IPS-18c (cell line): ENCODE data around the gene EMX2.
"Not testable (repeated sequence)": the region's sequence is repeated elsewhere in the genome, so short reads cannot be mapped to it uniquely, and the experiment has no call there.

Experiments
- H3K4me3 ChIP-seq: 2 replicates; pipeline ENCODE4 v1.7.0; 2013; ENCODE audit warnings: low read depth, mild to moderate bottlenecking, low read length, moderate library complexity; ENCODE audit not compliant: insufficient read depth
- H3K9me3 ChIP-seq: one replicate; pipeline ENCODE4 v1.6.1; 2013; ENCODE audit warnings: mild to moderate bottlenecking, low read length, moderate library complexity; ENCODE audit not compliant: control insufficient read depth, insufficient read depth

The EMX2 gene

GRCh38 chr10:117565068-117565467 lies 22.5 kb downstream of the EMX2 start:
- Histone ChIP-seq H3K4me3 (no peak overlapping the region), H3K9me3 (no peaks in the 10 kb centered on the region)

DNA sequence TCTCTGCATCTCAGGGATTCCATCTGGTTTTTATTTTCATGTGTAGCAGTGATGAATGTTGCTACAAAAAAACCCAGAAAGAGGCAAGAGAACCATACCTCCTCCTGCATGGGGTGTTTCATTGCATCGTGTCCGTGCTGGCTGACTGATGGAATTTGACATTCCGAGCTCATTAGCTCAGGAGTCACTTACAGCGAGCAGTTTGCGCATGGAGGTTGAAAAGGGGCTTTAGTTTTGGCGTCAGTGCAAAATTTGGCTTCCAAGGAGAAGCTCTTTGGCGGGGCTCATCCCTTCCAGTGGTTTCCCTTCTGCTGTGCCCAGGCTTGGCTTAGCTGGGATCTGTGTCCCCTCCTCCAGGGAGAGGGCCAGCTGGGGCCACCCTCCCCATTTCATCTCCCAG lies 25.8 kb downstream of the EMX2 start:
- H3K9me3 ChIP-seq = no peaks in the 10 kb centered on the region

DNA sequence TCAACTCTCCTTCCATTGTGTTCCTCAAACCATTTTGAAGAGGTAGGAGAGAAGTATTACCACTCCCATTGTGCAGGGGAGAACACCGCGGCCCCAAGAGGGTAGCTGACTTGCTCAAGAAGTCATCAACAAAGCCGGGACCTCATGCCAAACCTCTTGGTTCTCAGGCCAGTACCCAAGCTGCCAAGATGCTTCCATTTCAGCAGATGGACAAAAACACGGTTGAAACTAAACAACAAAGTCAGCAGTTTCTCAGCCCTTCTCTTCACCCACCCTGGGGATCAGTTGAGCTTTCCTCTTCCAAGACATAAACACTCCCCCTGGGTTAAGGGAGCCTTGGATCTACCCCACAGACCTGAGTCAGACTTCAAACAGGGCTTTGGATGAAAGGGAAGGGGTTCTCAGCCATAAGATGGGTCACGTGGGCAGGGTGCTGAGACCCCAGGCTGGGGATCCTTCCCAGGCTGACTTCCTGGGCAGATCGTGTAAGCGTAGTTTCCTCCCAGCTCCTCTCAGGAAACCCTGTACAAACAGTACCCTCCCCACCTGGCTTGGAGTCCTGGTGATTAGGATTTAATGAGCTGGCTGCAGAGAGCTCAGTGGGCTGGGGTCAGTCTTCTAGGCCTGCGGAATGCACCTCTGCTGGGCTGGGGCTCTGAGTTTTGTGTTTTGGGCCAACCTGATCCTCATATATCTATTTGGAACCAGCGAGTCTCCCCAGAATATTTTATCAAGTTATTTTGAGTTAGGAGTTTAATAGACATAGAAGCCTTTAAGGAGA lies 27.3 kb downstream of the EMX2 start:
- H3K9me3 ChIP-seq = no peaks in the 10 kb centered on the region
- H3K4me3 ChIP-seq = no peak overlapping the region

More for the DNA sequence above, 25.8 kb downstream of the EMX2 start:
- no peak overlapping the region for H3K4me3 ChIP-seq

- Histone ChIP-seq H3K9me3 (no peaks in the 10 kb centered on the region), H3K4me3 (no peak overlapping the region)
These were observed 28.3 kb downstream of the EMX2 start for GRCh38 chr10:117570880-117571279.

DNA sequence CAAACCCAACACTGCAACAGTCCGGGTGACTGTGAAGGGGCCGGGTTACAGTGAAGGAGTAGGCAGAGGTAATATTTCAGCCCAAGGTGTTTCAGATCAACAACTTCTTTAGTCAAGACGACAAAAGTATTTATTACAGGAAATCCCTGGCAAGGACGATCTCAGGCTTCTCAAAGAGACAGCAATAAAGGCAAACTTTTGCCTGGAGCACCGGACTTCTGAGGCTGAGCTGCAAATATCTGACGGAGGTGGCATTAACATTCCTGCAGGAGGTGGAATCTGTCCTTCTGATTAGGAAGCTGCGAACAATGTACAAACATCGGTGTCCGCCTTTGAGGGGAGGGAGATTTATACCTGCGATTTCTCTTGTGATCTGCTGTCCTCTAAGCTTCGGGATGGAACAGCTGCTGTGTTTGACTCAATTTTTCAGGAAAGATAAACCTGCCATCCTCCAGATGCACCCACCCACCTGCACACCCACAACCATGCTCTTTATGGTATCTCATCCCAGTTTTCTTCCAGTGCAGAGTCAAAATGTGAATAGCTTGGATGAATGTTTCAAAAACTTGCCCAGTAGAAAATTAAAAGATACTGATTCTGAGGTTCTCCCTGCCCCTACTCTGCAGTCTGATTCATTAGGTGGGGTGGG lies 32.1 kb downstream of the EMX2 start:
- Histone ChIP-seq H3K4me3 (no peak overlapping the region), H3K9me3 (no peaks in the 10 kb centered on the region)

DNA sequence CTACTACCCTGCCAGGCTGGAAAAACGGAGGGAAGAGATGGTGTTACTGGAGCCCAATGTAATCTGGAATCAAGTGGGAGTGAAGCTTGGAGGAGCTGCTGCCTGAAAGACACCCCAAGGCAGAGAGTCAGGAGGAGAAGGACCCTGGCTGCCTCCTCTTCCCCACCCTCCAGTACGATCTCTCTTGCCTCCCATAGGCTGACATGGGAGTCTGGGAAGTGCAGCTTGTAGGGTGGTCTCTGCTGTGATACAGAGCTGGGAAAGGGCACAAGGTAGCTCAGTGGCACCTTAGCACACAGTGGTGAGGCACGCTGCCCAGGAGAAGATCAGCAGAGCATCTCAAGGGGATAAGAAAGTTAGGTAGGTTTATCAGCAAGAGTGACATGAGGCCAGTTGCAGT lies 35.9 kb downstream of the EMX2 start:
- H3K9me3 ChIP-seq = no peaks in the 10 kb centered on the region
- no peak overlapping the region for H3K4me3 ChIP-seq

GRCh38 chr10:117578999-117579590 lies 36.5 kb downstream of the EMX2 start:
- H3K4me3 ChIP-seq = no peak overlapping the region
- H3K9me3 ChIP-seq = no peaks in the 10 kb centered on the region

DNA sequence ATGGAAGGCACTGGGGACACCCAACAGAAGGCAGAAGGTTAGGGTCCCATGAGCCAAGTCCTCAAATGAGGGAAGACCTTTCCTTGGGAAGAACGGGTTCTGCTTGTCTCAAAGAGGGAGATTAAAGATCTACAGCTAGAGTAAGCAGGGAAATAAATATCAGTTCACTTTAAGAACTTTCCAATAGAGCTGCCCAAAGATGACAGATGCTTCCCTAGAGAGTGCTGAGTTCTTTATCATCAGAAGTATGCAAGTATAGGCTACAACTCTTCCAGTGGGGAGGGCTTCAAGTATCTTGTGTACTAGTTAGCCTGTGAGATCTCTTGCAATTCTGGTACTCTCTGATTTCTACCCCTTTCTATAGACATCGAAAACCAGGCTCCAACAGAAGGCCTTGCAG lies 39.4 kb downstream of the EMX2 start:
- no peak overlapping the region for H3K4me3 ChIP-seq
- no peaks in the 10 kb centered on the region for H3K9me3 ChIP-seq

GRCh38 chr10:117584831-117585230 lies 42.3 kb downstream of the EMX2 start:
- H3K4me3 ChIP-seq, H3K9me3 ChIP-seq: not testable (repeated sequence)

GRCh38 chr10:117587036-117587435 lies 44.5 kb downstream of the EMX2 start:
- Histone ChIP-seq H3K9me3 (no peaks in the 10 kb centered on the region), H3K4me3 (no peak overlapping the region)

DNA sequence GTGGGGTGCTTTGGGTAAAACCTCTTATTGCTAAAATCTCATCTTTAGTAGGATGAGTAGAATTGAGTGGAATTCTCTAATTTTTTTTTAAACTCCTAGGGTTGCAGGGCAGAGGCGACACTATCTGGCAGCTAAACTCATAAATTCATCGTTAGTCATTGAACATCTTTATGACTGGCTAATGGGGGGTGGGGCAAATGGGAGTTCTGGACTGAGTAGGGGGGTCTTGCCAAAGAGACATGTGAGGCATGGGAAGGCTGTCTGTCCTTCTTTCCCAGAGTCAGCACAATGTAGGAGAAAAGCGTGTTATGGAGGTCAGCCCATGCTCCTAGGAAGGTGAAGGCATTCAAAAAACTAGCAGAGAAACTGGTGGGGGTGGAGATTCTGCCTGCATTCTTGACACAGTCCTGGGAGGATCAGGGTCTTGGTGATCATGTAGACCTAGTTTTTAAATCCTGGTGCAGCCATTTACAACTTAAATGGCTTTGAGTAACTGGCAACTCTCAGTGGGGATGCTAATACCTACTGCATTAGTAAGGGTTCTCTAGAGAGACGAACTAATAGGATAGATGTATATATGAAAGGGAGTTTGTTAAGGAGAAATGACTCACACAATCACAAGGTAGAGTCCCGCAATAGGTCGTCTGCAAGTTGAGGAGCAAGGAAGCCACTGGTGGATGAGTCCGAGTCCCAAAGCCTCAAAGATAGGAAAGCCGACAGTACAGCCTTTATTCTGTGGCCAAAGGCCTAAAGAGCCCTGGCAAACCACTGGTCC lies 47.7 kb downstream of the EMX2 start:
- no peaks in the 10 kb centered on the region for H3K9me3 ChIP-seq

GRCh38 chr10:117591043-117591442 lies 48.5 kb downstream of the EMX2 start:
- Histone ChIP-seq H3K9me3 (no peaks in the 10 kb centered on the region), H3K4me3 (no peak overlapping the region)

More for the DNA sequence above, 47.7 kb downstream of the EMX2 start:
- no peak overlapping the region for H3K4me3 ChIP-seq

GRCh38 chr10:117594722-117595121 lies 52.2 kb downstream of the EMX2 start:
- H3K4me3 ChIP-seq = no peak overlapping the region
- no peaks in the 10 kb centered on the region for H3K9me3 ChIP-seq

- H3K4me3 ChIP-seq = no peak overlapping the region
- no peaks in the 10 kb centered on the region for H3K9me3 ChIP-seq
These were observed 54.2 kb downstream of the EMX2 start for GRCh38 chr10:117596706-117597105.

- Histone ChIP-seq H3K4me3 (no peak overlapping the region), H3K9me3 (no peaks in the 10 kb centered on the region)
These were observed 54.7 kb downstream of the EMX2 start for GRCh38 chr10:117597216-117597615.
